Memory B cell (primary cell): ENCODE results near the gene PTBP1.

ENCODE experiments used
- ATAC-seq: fragments of 150-1000 bp; cut with Tn5 transposase; 2 replicates; pipeline ENCODE4 v1.10.0; 2021; ENCODE audit warnings: low read depth, mild to moderate bottlenecking, moderate library complexity
- DNase-seq, 2 donors: peaks; one replicate each; pipeline ENCODE4 v3.0.0; 2022; ENCODE audit warnings: low spot score in 2 of 2
- H3K27ac Mint-ChIP-seq: one replicate; pipeline ENCODE4 v1.8.0; 2022; ENCODE audit warnings: mild to moderate bottlenecking, moderate library complexity, mixed read lengths
- H3K27me3 Mint-ChIP-seq: one replicate; pipeline ENCODE4 v1.8.0; 2022; ENCODE audit warnings: mixed read lengths
- H3K36me3 Mint-ChIP-seq: one replicate; pipeline ENCODE4 v1.8.0; 2022; ENCODE audit warnings: mild to moderate bottlenecking, mixed read lengths
- H3K4me1 Mint-ChIP-seq: one replicate; pipeline ENCODE4 v1.8.0; 2022; ENCODE audit warnings: mixed read lengths
- H3K4me3 Mint-ChIP-seq: one replicate; pipeline ENCODE4 v1.8.0; 2022; ENCODE audit warnings: mild to moderate bottlenecking, moderate library complexity, mixed read lengths
- H3K9me3 Mint-ChIP-seq: one replicate; pipeline ENCODE4 v1.8.0; 2022; ENCODE audit warnings: mixed read lengths

Gene PTBP1

GRCh38 chr19:797528-798414 is 519 bp downstream of the PTBP1 start:
- H3K9me3 Mint-ChIP-seq, result no peaks in the 10 kb centered on the region
- H3K4me1 Mint-ChIP-seq, result peaks cover 24% of the 10 kb centered on the region
- peak; percentile 79 to 84 for DNase-seq
- peaks cover 9% of the 10 kb centered on the region for H3K36me3 Mint-ChIP-seq
- peak overlapping the region; percentile 90 for H3K4me3 Mint-ChIP-seq
- ATAC-seq, result peak; percentile 20
- no peaks in the 10 kb centered on the region for H3K27me3 Mint-ChIP-seq
- H3K27ac Mint-ChIP-seq, result peak overlapping the region; percentile 86

GRCh38 chr19:798415-799075 is 1.3 kb downstream of the PTBP1 start:
- ATAC-seq (no peak), DNase-seq (peak; percentile 36 to 50)
- Mint-ChIP-seq H3K27me3 (no peaks in the 10 kb centered on the region), H3K4me3 (peak overlapping the region; percentile 90), H3K27ac (peak overlapping the region; percentile 86), H3K36me3 (peaks cover 12% of the 10 kb centered on the region), H3K9me3 (no peaks in the 10 kb centered on the region), H3K4me1 (peaks cover 24% of the 10 kb centered on the region)

GRCh38 chr19:799076-799881 is 2.0 kb downstream of the PTBP1 start:
- ATAC-seq, result no peak
- Mint-ChIP-seq H3K9me3 (no peaks in the 10 kb centered on the region), H3K4me3 (peak overlapping the region; percentile 90), H3K27ac (peak overlapping the region; percentile 86), H3K27me3 (no peaks in the 10 kb centered on the region), H3K36me3 (peaks cover 12% of the 10 kb centered on the region), H3K4me1 (peaks cover 24% of the 10 kb centered on the region)
- DNase-seq, result no peak

GRCh38 chr19:800360-801029 is 3.2 kb downstream of the PTBP1 start:
- Mint-ChIP-seq H3K27ac (peak overlapping the region; percentile 86), H3K4me1 (peaks cover 24% of the 10 kb centered on the region), H3K27me3 (no peaks in the 10 kb centered on the region), H3K36me3 (peaks cover 14% of the 10 kb centered on the region), H3K9me3 (no peaks in the 10 kb centered on the region), H3K4me3 (peak overlapping the region; percentile 55)
- DNase-seq (no peak), ATAC-seq (no peak)

GRCh38 chr19:801030-801860 is 4.0 kb downstream of the PTBP1 start:
- no peaks in the 10 kb centered on the region for H3K9me3 Mint-ChIP-seq
- H3K4me1 Mint-ChIP-seq, result peaks cover 24% of the 10 kb centered on the region
- no peak for DNase-seq
- H3K4me3 Mint-ChIP-seq, result peak overlapping the region; percentile 24
- H3K27me3 Mint-ChIP-seq, result no peaks in the 10 kb centered on the region
- ATAC-seq, result no peak
- H3K36me3 Mint-ChIP-seq, result peaks cover 14% of the 10 kb centered on the region
- peak overlapping the region; percentile 62 for H3K27ac Mint-ChIP-seq

GRCh38 chr19:801861-802497 is 4.7 kb downstream of the PTBP1 start:
- Mint-ChIP-seq H3K36me3 (peaks cover 17% of the 10 kb centered on the region), H3K27ac (peak overlapping the region; percentile 62), H3K27me3 (no peaks in the 10 kb centered on the region), H3K4me1 (peaks cover 22% of the 10 kb centered on the region), H3K4me3 (no peak overlapping the region), H3K9me3 (no peaks in the 10 kb centered on the region)
- DNase-seq (no peak), ATAC-seq (no peak)

- H3K4me1 Mint-ChIP-seq, result peaks cover 22% of the 10 kb centered on the region
Observed at GRCh38 chr19:802498-803098, 5.3 kb downstream of the PTBP1 start.

GRCh38 chr19:803099-803561 is 5.9 kb downstream of the PTBP1 start:
- peaks cover 27% of the 10 kb centered on the region for H3K36me3 Mint-ChIP-seq
- peaks cover 24% of the 10 kb centered on the region for H3K4me1 Mint-ChIP-seq
- ATAC-seq (no peak), DNase-seq (no peak)
- no peaks in the 10 kb centered on the region for H3K27me3 Mint-ChIP-seq
- H3K4me3 Mint-ChIP-seq, result no peak overlapping the region
- H3K27ac Mint-ChIP-seq, result no peak overlapping the region
- no peaks in the 10 kb centered on the region for H3K9me3 Mint-ChIP-seq

More at GRCh38 chr19:802498-803098, 5.3 kb downstream of the PTBP1 start:
- Mint-ChIP-seq H3K27me3 (no peaks in the 10 kb centered on the region), H3K4me3 (no peak overlapping the region), H3K9me3 (no peaks in the 10 kb centered on the region), H3K27ac (no peak overlapping the region), H3K36me3 (peaks cover 23% of the 10 kb centered on the region)
- ATAC-seq (no peak), DNase-seq (no peak)

- no peak overlapping the region for H3K27ac Mint-ChIP-seq
- ATAC-seq, result no peak
- H3K9me3 Mint-ChIP-seq, result no peaks in the 10 kb centered on the region
- H3K4me1 Mint-ChIP-seq, result peaks cover 24% of the 10 kb centered on the region
- H3K4me3 Mint-ChIP-seq, result no peak overlapping the region
- H3K27me3 Mint-ChIP-seq, result no peaks in the 10 kb centered on the region
- H3K36me3 Mint-ChIP-seq, result peaks cover 26% of the 10 kb centered on the region
- no peak for DNase-seq
Observed at GRCh38 chr19:803686-804418, 6.6 kb downstream of the PTBP1 start.

- no peak for DNase-seq
- peaks cover 25% of the 10 kb centered on the region for H3K36me3 Mint-ChIP-seq
Observed at GRCh38 chr19:804419-805165, 7.3 kb downstream of the PTBP1 start.

GRCh38 chr19:805166-805551 is 7.9 kb downstream of the PTBP1 start:
- H3K27ac Mint-ChIP-seq, result no peak overlapping the region
- peaks cover 21% of the 10 kb centered on the region for H3K36me3 Mint-ChIP-seq
- no peaks in the 10 kb centered on the region for H3K27me3 Mint-ChIP-seq
- no peak overlapping the region for H3K4me3 Mint-ChIP-seq
- no peaks in the 10 kb centered on the region for H3K9me3 Mint-ChIP-seq
- peaks cover 15% of the 10 kb centered on the region for H3K4me1 Mint-ChIP-seq
- DNase-seq, result no peak
- no peak for ATAC-seq

More at GRCh38 chr19:804419-805165, 7.3 kb downstream of the PTBP1 start:
- ATAC-seq, result no peak
- no peak overlapping the region for H3K27ac Mint-ChIP-seq
- H3K4me1 Mint-ChIP-seq, result peaks cover 18% of the 10 kb centered on the region
- H3K9me3 Mint-ChIP-seq, result no peaks in the 10 kb centered on the region
- no peak overlapping the region for H3K4me3 Mint-ChIP-seq
- H3K27me3 Mint-ChIP-seq, result no peaks in the 10 kb centered on the region
